SKM-1 (cell line): ENCODE results near the gene ZNF385D.

Experiments used
- DNase-seq: peaks from one replicate; lab custom pipeline; 2025; ENCODE audit not compliant: unreplicated experiment; lab: John Stamatoyannopoulos, UW

Gene ZNF385D

DNA sequence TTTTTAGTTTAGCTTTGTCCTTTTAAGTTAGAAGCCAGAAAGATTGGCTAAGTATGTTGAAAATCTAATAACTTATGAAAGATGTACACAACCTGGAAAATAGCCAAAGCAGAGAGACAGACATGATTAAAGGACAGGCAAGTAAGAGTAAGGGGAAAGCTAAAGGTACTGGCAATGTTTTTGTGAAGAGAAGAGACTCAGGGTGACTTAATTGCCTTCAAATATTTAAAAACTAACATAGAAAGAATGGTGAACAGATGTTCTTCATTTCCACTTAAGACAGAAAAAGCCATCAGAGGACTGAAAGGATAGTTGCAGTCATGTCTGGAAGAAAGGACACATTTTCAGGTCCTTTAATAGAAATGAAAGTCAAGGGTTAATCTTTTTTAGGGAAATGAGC lies 68.8 kb downstream of the ZNF385D start:
- no peak for DNase-seq

DNA sequence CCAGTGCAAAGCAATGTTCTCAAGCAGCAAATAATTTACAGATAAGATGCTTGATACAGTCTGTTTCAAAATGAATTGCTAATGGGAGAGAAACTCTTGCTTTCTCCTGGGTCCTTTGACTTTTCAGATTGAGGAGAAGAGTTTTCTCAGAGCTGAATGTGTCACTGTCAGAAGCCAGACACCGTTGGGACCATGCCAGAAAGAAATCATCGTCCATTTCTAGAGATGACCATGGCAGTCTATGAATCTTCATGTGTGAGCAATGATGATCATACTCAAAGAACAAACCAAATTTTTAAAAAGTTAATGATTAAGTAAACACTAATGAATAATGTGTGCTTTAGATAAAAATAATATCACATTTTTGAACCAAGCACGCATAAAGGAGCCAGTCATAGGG lies 77.6 kb downstream of the ZNF385D start:
- no peak for DNase-seq

DNA sequence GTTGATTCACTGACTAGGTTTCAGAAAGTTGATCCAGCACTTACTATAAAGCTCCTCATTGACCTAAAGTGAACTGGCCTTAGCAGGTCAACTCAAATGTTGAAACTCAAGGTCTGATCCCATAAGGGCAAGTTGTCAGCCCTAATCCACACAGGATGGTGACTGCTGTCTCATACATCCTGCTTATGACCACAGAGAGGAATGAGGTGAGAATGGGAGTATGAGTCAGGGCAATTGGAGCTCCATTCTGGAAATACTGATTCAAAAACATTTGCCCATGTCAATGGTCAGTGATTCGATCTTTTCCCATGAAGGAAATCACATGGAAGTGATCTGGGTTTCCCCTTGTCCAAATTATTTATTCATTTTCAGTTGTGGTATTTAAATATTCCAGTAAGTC lies 78.7 kb downstream of the ZNF385D start:
- DNase-seq = no peak

- DNase-seq = no peak
Observed at GRCh38 chr3:21670386-21670785, 80.6 kb downstream of the ZNF385D start.

- DNase-seq = no peak
Observed at GRCh38 chr3:21668012-21668411, 83.0 kb downstream of the ZNF385D start.

GRCh38 chr3:21665444-21666100 lies 85.4 kb downstream of the ZNF385D start:
- no peak for DNase-seq

DNA sequence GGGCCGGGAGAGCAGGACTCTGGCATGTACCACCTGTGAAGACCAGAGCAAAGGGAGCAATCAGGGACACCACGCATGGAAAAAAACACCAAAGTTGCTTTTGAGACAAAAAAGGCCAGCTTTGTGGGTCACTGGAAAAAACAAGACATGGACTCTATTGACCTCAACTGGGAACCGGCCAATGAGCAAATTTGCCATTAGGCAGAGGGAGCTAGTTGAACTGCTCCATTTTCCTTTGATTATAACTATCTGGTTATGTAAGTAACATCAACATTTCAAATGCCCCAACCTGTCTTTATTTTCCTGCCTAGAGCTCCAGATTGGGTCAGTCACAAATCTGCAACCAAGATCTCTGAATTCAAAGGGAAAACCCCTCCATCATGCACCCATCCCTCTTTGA lies 86.0 kb downstream of the ZNF385D start:
- no peak for DNase-seq

GRCh38 chr3:21662403-21662802 lies 88.6 kb downstream of the ZNF385D start:
- DNase-seq = no peak

GRCh38 chr3:21654662-21655061 lies 96.3 kb downstream of the ZNF385D start:
- DNase-seq = no peak

- DNase-seq = no peak
Observed at GRCh38 chr3:21654241-21654640, 96.8 kb downstream of the ZNF385D start.

GRCh38 chr3:21649519-21649918 lies 101.5 kb downstream of the ZNF385D start:
- DNase-seq = no peak

DNA sequence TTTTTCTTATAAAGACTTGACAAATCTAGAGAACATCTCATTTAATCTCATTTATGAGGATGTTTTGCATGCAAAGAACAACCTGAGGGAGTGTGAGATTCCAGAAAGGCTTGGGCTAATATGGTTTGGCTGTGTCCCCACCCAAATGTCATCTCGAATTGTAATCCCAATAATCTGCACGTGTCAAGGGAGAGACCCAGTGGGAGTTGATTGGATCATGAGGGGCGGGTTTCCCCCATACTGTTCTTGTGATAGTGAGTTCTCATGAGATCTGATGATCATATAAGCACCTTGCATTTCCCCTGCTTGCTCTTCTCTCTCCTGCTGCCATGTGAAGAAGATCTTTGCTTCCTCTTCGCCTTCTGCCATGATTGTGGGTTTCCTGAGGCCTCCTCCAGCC lies 103.0 kb downstream of the ZNF385D start:
- no peak for DNase-seq

DNA sequence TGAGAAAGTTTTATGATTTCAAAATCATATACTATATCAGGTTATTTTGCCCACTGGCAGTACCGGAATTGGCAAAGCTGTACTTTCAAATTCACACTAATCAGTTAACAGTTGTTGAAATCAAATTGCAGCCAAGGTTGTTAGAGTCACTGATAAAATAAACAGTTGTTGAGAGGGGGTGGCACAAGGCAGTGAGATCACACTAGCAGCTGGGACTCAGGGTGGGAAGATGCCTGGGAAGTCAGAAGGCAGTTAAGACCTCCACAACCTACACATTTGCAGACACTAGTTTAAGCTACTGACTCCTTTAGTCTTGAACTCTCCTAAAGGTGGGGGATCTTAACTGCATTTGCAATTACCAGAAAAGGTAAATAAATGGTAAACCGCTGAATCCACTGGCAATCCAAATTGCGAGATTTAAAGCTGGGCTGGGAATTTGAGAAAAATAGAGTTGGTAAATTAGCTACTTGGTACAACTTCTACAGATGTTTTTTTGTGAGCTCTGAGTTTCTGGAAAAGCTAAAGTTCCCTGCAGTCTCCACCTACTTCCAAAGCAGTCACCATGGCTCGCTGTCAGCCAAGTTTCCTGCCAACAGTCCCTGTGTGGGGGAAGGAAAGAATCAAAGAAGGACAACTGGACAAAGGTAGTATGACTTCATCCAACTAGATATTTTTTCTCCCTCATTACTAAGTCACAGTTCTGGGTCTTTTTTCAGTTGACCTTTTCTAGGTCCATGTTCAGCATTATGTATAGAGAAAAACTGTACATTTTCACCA lies 105.7 kb downstream of the ZNF385D start:
- DNase-seq = no peak

DNA sequence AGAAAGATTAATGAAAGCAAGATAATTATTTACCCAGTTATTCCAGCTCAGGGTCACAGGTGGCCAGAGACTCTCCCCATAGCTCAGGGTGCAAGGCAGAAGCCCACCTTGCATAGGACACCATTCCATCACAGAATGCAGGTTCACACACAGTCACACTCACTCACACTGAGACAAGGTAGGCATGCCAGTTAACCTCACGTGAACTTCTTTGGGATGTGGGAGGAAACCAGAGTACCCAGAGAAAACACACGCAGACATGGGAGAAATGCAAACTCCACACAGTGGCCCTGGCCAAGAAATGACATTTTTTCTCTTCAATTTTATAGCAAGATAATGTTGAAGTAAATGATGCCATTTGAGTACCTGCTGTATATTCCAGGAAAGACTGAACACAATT lies 106.7 kb downstream of the ZNF385D start:
- DNase-seq = no peak

DNA sequence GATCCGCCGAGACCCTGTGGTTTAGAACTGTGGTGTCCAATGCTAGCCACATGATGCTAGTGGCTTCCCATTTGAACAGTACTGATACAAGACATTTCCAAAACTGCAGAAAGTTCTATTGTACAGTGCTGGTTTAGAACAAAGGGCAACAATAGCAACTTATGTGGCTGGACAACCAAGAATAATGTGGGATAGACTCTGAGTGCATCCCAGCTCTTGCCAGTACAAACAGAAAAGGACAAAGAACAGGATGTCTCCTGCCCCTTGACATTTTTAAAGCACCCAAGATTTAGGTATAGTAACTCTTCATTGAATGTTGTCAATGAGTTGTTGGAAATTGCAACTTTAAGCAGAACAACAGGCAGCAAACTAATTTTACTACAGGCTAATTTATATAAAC lies 107.3 kb downstream of the ZNF385D start:
- no peak for DNase-seq

DNA sequence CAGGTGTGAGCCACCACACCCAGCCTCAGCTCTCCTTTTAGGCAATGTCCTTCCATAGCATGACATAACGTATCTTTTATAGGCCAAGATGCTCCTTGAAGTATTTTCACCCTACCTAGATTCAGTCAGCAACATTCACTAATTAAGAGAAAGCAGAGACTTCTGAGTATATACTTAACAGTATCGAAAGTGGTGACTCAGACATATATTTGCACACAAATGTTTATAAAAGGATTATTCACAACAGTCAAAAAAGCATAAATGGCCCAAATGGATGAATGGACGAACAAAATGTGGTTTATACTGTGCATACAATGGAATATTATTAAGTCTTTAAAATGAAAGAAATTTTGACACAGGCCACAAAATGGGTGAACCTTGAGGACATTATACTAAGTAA lies 108.6 kb downstream of the ZNF385D start:
- no peak for DNase-seq

DNA sequence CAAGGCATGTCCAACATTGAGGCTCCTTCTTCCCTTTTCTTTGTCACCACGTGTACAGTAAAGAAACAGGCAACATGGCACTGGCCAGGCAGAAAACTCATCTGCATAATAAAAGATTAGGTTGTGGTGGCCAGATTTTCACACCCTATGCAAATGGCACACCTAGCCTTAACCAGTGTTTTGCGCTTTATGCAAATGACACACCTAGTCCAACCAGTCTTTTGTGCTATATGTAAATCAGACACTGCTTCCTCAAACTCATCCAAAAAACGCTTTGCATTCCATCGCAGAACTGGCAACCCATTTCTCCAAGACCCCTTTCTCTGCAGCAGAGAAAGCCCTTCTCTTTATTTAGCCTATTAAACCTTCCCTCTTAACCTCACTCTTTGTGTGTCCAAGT lies 109.1 kb downstream of the ZNF385D start:
- DNase-seq = no peak

- DNase-seq = no peak
Observed at GRCh38 chr3:21638488-21638887, 112.5 kb downstream of the ZNF385D start.

DNA sequence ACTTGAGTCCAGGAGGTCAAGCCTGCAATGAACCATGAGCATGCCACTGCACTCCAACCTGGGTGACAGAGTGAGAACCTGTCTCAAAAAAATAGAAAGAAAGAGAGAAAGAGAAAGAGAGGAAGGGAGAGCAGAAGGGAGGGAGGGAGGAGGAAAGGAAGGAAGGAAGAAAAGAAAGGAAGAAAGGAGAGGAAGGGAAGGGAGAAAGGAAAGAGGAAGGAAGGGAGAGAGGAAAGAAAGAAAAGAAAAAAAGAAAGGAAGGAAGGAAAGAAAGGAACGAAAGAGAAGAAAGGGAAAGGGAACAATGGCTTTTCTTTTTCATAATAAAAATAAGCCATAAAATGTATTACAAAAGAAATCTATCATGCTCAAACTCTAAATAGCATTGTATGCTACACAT lies 116.9 kb downstream of the ZNF385D start:
- no peak for DNase-seq

DNA sequence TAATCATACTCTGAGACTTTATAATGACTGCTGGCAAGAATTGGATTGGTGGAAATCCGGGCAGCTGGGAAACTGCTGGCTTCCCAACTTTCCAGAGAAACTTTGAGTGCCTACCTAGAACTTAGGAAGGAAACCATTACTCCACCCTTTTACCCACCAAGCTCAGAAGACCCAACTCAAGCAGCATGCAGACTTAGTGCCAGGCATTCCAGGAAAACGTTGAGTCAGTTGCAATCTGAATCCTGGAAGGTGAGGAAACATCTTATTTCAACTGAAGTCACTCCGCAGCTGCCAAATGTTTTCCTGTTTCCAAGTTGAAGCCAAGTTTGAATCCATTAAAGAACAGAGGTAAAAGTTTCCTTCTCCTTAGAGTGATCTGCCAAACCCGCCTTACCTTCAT lies 126.5 kb downstream of the ZNF385D start:
- DNase-seq = no peak

DNA sequence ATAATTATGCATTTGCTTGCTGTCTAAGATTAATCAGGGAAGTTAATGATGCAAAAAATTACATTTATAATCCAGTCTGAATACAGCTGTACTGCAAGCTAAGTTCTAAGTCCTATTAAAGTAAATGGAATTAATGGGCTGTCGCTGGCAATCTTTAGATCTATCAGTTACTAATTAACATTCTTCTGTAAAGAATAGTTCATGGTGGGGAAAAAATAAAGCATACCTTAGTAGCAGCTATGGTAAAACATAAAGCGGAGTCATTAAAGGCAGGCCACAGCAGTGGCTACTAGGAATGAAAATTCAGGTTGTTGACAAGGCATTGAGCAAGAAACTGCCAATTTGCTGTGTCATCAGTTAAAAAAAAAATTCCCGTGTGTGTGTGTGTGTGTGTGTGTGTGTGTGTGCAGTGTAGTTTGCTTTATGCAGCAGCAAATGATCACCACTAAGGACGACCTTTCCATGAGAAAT lies 129.8 kb downstream of the ZNF385D start:
- no peak for DNase-seq

DNA sequence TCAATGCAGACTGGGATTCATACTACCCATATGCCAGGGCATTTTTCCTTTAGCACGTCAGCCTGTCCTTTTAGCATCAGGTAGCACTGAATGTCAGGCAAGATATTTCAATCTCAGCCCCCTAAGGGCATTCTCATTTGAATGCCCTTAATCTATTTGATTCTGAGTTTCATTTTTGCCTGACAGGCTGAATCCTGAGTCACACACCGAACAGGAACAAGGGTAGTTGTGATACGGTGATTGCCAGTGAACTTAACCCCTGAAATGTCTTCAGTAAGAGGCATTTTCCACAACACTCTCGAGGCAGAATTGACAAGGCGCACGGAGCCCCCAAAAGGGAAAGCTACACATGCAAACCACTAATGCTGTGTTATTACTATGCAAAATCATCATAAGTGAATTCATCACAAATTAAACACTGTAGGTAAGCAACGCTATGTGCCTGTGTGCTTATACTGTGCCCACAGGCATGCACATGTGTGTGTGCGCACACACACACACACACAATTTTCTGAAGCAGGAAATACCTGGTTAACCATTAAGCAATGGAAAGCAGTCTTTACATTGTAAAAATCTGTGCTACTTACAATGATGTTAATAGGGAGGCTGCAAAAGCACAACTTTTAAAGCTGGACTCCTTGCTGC lies 130.4 kb downstream of the ZNF385D start:
- no peak for DNase-seq
